Ishikawa (cell line): Measurements from ENCODE around the gene MLLT10.

Experiments used
- CEBPB ChIP-seq: IDR thresholded peaks from 2 replicates; pipeline ENCODE4 v1.6.1; 2012
- CREB1 ChIP-seq: IDR thresholded peaks from 2 replicates; pipeline ENCODE4 v1.6.1; 2012; ENCODE audit warnings: low read depth
- EGR1 ChIP-seq: IDR thresholded peaks from 2 replicates; pipeline ENCODE4 v1.6.1; 2012
- EP300 ChIP-seq: IDR thresholded peaks from 2 replicates; pipeline ENCODE4 v1.6.1; 2012; ENCODE audit warnings: borderline replicate concordance
- FOXM1 ChIP-seq: IDR thresholded peaks from 2 replicates; pipeline ENCODE4 v1.6.1; 2012; ENCODE audit warnings: low read depth, borderline replicate concordance
- NFIC ChIP-seq: IDR thresholded peaks from 2 replicates; pipeline ENCODE4 v1.6.1; 2012
- RAD21 ChIP-seq: IDR thresholded peaks from 2 replicates; pipeline ENCODE4 v1.6.1; 2012; ENCODE audit warnings: low read depth
- REST ChIP-seq: IDR thresholded peaks from 2 replicates; pipeline ENCODE4 v1.6.1; 2012; ENCODE audit warnings: low read depth, mild to moderate bottlenecking
- TAF1 ChIP-seq: IDR thresholded peaks from 2 replicates; pipeline ENCODE4 v1.6.1; 2012; ENCODE audit warnings: low read depth, mild to moderate bottlenecking
- TCF12 ChIP-seq: IDR thresholded peaks from 2 replicates; pipeline ENCODE4 v1.6.1; 2012; ENCODE audit warnings: low read depth
- TEAD4 ChIP-seq: IDR thresholded peaks from 2 replicates; pipeline ENCODE4 v1.6.1; 2012
- USF1 ChIP-seq: IDR thresholded peaks from 2 replicates; pipeline ENCODE4 v1.6.1; 2012
- YY1 ChIP-seq: IDR thresholded peaks from 2 replicates; pipeline ENCODE4 v1.6.1; 2012; ENCODE audit warnings: low read depth
- ZBTB7A ChIP-seq: IDR thresholded peaks from 2 replicates; pipeline ENCODE4 v1.6.1; 2012; ENCODE audit warnings: low read depth
- TF ChIP-seq, protein P1 (sequence below): IDR thresholded peaks from 2 replicates; pipeline ENCODE4 v1.6.1; 2012

The MLLT10 gene

GRCh38 chr10:21758696-21759095, 224.7 kb downstream of the MLLT10 start:
- no peak for TF ChIP-seq RAD21
- no peak for TF ChIP-seq REST
- TF ChIP-seq, protein P1, sequence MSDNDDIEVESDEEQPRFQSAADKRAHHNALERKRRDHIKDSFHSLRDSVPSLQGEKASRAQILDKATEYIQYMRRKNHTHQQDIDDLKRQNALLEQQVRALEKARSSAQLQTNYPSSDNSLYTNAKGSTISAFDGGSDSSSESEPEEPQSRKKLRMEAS, result no peak
- no peak for TF ChIP-seq NFIC
- TF ChIP-seq CEBPB, result no peak
- TF ChIP-seq CREB1, result no peak
- TF ChIP-seq ZBTB7A, result no peak
- TF ChIP-seq YY1, result no peak
- no peak for TF ChIP-seq USF1
- TF ChIP-seq TAF1, result no peak
- no peak for TF ChIP-seq TCF12
- TF ChIP-seq EP300, result no peak

DNA sequence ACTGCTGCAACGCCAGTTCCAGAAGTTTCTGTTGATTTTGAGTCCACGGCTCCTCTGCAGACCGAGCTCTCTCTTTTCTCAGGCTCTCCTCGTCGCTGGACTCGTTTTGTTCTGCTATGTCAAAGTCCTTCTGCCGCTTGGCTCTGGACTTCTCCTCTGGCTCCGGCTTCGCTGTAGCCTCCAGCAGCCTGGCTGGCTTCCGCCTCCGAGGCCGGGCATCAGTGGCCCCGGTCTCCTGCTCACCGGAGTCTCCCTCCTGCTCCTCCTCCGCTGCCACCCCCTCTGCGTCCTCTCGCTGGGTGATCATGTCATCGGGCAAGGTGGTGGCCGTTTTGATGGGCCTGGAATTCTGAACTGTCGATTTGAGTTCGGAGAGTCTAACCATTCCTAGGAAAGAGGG, 225.2 kb downstream of the MLLT10 start:
- TF ChIP-seq NFIC, result no peak
- no peak for TF ChIP-seq CEBPB
- TF ChIP-seq ZBTB7A, result no peak
- no peak for TF ChIP-seq RAD21
- no peak for TF ChIP-seq REST
- no peak for TF ChIP-seq EGR1

DNA sequence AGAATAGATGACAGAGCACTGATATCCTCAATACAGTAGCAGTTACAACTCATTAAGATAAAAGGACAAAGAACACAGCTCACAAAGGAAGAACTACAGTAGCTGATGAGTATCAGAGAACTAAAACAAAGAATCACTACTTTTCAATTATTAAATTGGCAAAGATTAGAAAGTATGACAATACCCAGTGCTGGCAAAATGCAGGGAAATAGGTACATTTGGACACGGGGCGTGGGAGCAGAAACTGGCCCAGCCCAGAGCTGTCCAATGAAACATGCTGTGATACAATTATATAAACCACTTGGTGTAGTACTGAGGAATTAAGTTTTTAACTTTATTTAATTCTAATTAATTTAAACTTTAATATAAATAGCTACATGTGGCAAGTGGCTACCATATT, 226.3 kb downstream of the MLLT10 start:
- TF ChIP-seq RAD21, result no peak
- no peak for TF ChIP-seq CREB1
- TF ChIP-seq ZBTB7A, result no peak

DNA sequence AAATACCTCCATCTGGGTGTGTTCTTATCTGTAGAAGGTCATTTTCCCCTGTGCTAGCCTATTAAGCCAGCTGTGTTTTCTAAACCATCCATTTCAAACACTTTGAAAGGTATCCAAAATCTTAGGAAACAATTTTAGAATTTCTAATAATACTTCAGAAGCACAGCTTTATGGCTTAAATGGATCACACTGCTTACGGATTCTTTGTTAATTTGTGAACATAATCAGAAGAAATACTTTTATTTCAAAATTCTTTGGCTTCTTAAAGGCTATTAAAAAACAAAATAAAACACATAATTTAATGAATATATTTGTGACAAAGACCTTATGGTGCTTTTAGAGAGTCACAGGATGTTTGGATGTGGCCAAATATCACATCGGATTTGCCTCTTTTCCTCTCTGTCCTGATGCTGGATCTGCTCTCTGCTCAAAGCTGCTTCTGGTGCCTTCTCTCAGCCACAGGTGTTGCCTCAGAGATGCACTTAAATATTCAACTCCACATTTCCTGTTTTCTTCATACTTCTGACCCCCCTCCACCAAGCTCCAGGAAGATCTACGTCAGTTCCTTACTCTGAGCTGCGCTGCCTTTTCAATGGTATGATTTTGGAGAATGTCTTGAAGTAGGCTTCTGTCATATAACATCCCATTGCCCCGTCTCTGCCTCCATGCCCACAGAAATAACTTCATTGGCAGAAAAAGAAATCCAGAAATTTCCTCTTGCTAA, 230.6 kb downstream of the MLLT10 start:
- TF ChIP-seq RAD21 (no peak), TAF1 (no peak), EGR1 (no peak), EP300 (no peak), ZBTB7A (no peak), YY1 (no peak), FOXM1 (no peak), USF1 (no peak), REST (no peak), NFIC (no peak), CEBPB (no peak), CREB1 (no peak)

DNA sequence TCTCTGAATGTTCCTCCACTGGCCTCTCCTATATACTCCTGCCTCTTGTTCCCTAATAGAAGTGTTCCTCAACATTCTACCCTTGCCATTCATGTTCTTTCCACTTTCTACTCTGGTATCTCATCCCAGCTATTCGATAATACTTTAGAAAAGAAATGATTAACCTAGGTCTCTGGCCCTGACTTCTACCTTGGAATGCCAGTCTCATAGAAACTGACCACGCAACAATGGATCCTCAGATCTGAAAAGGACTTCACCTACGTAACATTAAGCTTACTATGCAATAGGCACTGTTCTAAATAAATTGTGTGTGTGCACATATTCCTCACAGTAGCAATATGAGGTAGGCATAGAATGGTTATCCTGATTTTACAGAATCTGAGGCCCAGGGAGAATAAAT, 235.0 kb downstream of the MLLT10 start:
- TF ChIP-seq CEBPB, result no peak
- no peak for TF ChIP-seq RAD21
- no peak for TF ChIP-seq YY1

DNA sequence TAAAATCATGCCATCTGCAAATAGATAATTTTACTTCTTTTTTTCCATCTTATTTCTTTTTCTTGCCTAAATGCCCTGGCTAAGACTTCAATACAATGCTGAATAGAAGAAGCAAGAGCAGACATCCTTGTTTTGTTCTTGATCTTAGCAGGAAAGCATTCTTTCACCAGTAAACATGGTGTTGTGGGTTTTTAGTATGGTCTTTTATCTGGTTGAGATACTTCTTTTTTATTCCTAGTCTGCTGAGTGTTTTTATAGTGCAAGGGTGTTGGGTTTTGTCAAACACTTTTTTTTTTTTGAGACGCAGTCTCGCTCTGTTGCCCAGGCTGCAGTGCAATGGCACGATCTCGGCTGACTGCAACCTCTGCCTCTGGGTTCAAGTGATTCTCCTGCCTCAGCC, 237.2 kb downstream of the MLLT10 start:
- TF ChIP-seq CEBPB (no peak), USF1 (no peak), EP300 (no peak), CREB1 (no peak), EGR1 (no peak), YY1 (no peak), RAD21 (no peak), REST (no peak), TCF12 (no peak), NFIC (no peak), TEAD4 (no peak), FOXM1 (no peak), TAF1 (no peak), ZBTB7A (no peak)
- TF ChIP-seq, protein P1, result no peak
